ENCODE results near the gene MACROD2. TPM values are rescaled to one million over a fixed set of nuclear protein-coding genes. Genes with fewer than 3 reads are reported as not detected.

Gene MACROD2
- total and polyA plus RNA-seq, 11 donors = 0.54 to 5.4 (median 2.4) TPM

DNA sequence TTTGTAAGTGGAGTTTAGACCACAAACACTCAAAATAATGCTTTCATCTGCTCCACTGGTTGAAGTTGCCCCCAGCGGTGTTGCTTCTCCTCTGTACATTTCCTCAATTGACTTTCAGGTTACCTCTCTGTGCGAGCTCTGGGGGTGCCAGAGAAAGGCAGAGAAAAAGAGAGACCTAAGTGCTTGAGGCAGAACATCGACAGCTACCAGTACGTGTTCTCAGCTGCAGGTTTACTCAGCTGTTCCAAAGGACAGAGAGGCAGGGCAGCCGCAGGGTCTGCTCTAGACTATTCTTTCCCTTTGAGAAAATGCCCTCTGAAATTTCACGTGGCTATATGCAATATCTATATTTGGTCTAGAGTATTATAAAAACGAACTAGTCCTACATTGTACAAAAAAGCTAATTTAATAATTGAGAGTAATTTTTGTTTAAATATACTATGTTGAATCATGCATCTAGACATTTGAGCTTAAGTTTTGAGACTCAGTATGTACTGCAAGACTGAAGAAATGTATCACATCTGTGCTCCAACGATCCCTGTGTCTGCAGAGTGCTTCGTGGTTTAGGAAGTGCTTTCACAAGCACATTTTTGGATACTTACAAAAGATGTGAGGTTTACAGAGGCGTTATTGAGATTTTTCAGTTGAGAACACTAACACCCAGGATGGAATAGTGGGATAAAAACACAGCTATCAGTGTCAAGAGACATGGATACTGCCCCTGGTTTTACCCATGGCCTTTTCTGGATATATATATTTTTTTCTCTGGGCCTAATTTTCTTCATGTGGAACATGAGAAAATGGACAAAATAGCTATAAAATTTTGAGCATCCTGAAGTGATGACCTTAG is 795.7 kb downstream of the MACROD2 start:
- intact Hi-C loops (cut with DNase I) = no loop called here
- no peak overlapping the region for H3K4me3 ChIP-seq
- WGBS, 4 donors = 70 to 77% (median 74%) methylated on average over 10 of the region's 10 CpGs
- no peaks in the 10 kb centered on the region for H3K4me1 ChIP-seq
- no peaks in the 10 kb centered on the region for H3K27me3 ChIP-seq
- DNase-seq (no peak), ATAC-seq (no peak)
- H3K27ac ChIP-seq = no peak overlapping the region
- H3K9me3 ChIP-seq = peaks cover 0 to 4% (median 0%) of the 10 kb centered on the region in 12 donors
- no peaks in the 10 kb centered on the region for H3K36me3 ChIP-seq
- TF ChIP-seq, protein P1, sequence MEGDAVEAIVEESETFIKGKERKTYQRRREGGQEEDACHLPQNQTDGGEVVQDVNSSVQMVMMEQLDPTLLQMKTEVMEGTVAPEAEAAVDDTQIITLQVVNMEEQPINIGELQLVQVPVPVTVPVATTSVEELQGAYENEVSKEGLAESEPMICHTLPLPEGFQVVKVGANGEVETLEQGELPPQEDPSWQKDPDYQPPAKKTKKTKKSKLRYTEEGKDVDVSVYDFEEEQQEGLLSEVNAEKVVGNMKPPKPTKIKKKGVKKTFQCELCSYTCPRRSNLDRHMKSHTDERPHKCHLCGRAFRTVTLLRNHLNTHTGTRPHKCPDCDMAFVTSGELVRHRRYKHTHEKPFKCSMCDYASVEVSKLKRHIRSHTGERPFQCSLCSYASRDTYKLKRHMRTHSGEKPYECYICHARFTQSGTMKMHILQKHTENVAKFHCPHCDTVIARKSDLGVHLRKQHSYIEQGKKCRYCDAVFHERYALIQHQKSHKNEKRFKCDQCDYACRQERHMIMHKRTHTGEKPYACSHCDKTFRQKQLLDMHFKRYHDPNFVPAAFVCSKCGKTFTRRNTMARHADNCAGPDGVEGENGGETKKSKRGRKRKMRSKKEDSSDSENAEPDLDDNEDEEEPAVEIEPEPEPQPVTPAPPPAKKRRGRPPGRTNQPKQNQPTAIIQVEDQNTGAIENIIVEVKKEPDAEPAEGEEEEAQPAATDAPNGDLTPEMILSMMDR (IDR thresholded peaks at IDR 0.05) = no peak
- TF ChIP-seq POLR2A (IDR thresholded peaks at IDR 0.05) = no peak

GRCh38 chr20:14792915-14793314 is 797.6 kb downstream of the MACROD2 start:
- Histone ChIP-seq H3K27ac (no peak overlapping the region), H3K27me3 (no peaks in the 10 kb centered on the region), H3K9me3 (peaks cover 0 to 2% (median 0%) of the 10 kb centered on the region in 12 donors), H3K36me3 (no peaks in the 10 kb centered on the region), H3K4me1 (no peaks in the 10 kb centered on the region), H3K4me3 (no peak overlapping the region)
- TF ChIP-seq, protein P1 (IDR thresholded peaks at IDR 0.05) = no peak
- TF ChIP-seq POLR2A (IDR thresholded peaks at IDR 0.05) = no peak
- no peak for DNase-seq
- intact Hi-C loops (cut with DNase I) = no loop called here
- 90 to 97% (median 93%) methylated on average over 1 of the region's 1 CpG for WGBS, 4 donors
- no peak for ATAC-seq

- no peak overlapping the region for H3K4me3 ChIP-seq
- intact Hi-C loops (cut with DNase I) = loop anchor here in 1 of 10 donors (2.0 kb wide), 1 partner anchor 47 kb away; no protein-coding TSS in a partner anchor
- H3K27me3 ChIP-seq = no peaks in the 10 kb centered on the region
- no peaks in the 10 kb centered on the region for H3K9me3 ChIP-seq
- H3K36me3 ChIP-seq = no peaks in the 10 kb centered on the region
- 59 to 65% (median 61%) methylated on average over 5 of the region's 5 CpGs for WGBS, 4 donors
- TF ChIP-seq POLR2A (IDR thresholded peaks at IDR 0.05) = no peak
- TF ChIP-seq, protein P1 (IDR thresholded peaks at IDR 0.05) = no peak
- H3K27ac ChIP-seq = no peak overlapping the region
- ATAC-seq (no peak), DNase-seq (no peak)
- H3K4me1 ChIP-seq = no peaks in the 10 kb centered on the region
Observed at GRCh38 chr20:14799545-14800216, 804.4 kb downstream of the MACROD2 start.

GRCh38 chr20:14800707-14801425 is 805.5 kb downstream of the MACROD2 start:
- H3K4me1 ChIP-seq = no peaks in the 10 kb centered on the region
- DNase-seq = no peak
- no peaks in the 10 kb centered on the region for H3K9me3 ChIP-seq
- H3K27me3 ChIP-seq = no peaks in the 10 kb centered on the region
- no peak overlapping the region for H3K27ac ChIP-seq
- ATAC-seq = no peak
- 68 to 71% (median 71%) methylated on average over 7 of the region's 7 CpGs for WGBS, 4 donors
- TF ChIP-seq, protein P1 (IDR thresholded peaks at IDR 0.05) = no peak
- TF ChIP-seq POLR2A (IDR thresholded peaks at IDR 0.05) = no peak
- intact Hi-C loops (cut with DNase I) = no loop called here
- no peaks in the 10 kb centered on the region for H3K36me3 ChIP-seq
- no peak overlapping the region for H3K4me3 ChIP-seq
